Choroid plexus epithelial cell (primary cell): Measurements from ENCODE around the gene VTI1B.
"Not testable (repeated sequence)": the region's sequence is repeated elsewhere in the genome, so short reads cannot be mapped to it uniquely, and the experiment has no call there.

Experiments
- DNase-seq: peaks from one replicate; pipeline ENCODE4 v3.0.0-alpha.2; 2010; ENCODE audit warnings: low read depth
- H3K4me3 ChIP-seq: 2 replicates; pipeline ENCODE4 v1.5.1; 2011; ENCODE audit warnings: low read depth, mild to moderate bottlenecking, control low read depth, low read length, moderate library complexity
- CTCF ChIP-seq: conservative IDR thresholded peaks from 2 replicates; pipeline ENCODE4 v1.5.1; 2011; ENCODE audit warnings: low read depth, mild to moderate bottlenecking, control low read depth, inconsistent platforms, low read length, moderate library complexity

The VTI1B gene

GRCh38 chr14:67710209-67710608 lies 35.8 kb upstream of the VTI1B start:
- H3K4me3 ChIP-seq = no peak overlapping the region
- DNase-seq = no peak
- no peak for TF ChIP-seq CTCF

GRCh38 chr14:67709796-67710195 lies 35.4 kb upstream of the VTI1B start:
- H3K4me3 ChIP-seq, DNase-seq: not testable (repeated sequence)

GRCh38 chr14:67709346-67709745 lies 34.9 kb upstream of the VTI1B start:
- not testable (repeated sequence) for H3K4me3 ChIP-seq, DNase-seq

- no peak for TF ChIP-seq CTCF
- no peak for DNase-seq
- H3K4me3 ChIP-seq = no peak overlapping the region
These were observed 30.8 kb upstream of the VTI1B start for GRCh38 chr14:67705211-67705610.

- no peak overlapping the region for H3K4me3 ChIP-seq
- peak; percentile 76 for TF ChIP-seq CTCF
- DNase-seq = peak; percentile 75
These were observed 30.2 kb upstream of the VTI1B start for GRCh38 chr14:67704484-67705089.

- H3K4me3 ChIP-seq = no peak overlapping the region
- TF ChIP-seq CTCF = no peak
- DNase-seq = no peak
These were observed 29.6 kb upstream of the VTI1B start for GRCh38 chr14:67703997-67704396.

- not testable (repeated sequence) for DNase-seq, H3K4me3 ChIP-seq
These were observed 27.1 kb upstream of the VTI1B start, which contains the start of gene RDH12 for GRCh38 chr14:67701492-67701891. Gene RDH12, plus strand, starts transcription at chr14:67701886. Its CDS starts 20,757 bp downstream, at chr14:67722643.

GRCh38 chr14:67698179-67698578 lies 23.7 kb upstream of the VTI1B start:
- DNase-seq = no peak
- TF ChIP-seq CTCF = no peak
- H3K4me3 ChIP-seq = no peak overlapping the region

GRCh38 chr14:67697006-67697405 lies 22.6 kb upstream of the VTI1B start:
- H3K4me3 ChIP-seq = no peak overlapping the region
- no peak for TF ChIP-seq CTCF
- DNase-seq = no peak
